PC-3 (cell line): ENCODE data around the gene ATL2.

Experiments used
- CTCF ChIP-seq: fragments of 300-600 bp; sonication (generic); conservative IDR thresholded peaks from 2 replicates; pipeline ENCODE4 v1.5.1; 2017; ENCODE audit warnings: antibody characterized with exemption, low read depth, mild to moderate bottlenecking, low read length
- EZH2 ChIP-seq: fragments of 300-600 bp; sonication (generic); IDR thresholded peaks from one replicate; pipeline ENCODE4 v1.6.1; 2017; ENCODE audit warnings: antibody characterized with exemption, mild to moderate bottlenecking, low read length; ENCODE audit not compliant: unreplicated experiment

DNA sequence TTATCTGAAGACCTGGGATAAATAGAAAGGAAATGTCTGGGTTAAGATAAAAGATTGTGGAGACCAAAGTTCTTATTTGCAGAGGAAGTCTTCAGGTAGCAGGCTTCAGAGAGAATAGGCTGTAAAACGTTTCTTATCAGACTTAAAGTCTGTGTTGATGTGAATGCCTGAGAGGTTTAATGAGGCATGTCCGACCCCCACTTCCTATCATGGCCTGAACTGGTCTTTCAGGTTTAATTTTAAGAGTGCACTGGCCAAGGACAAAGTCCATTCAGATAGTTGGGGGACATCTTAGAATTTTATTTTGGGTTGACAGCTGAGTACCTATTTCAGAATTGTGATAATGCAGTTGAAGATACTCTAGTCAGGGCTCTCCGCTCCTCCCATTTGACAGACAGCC, 92.1 kb downstream of the ATL2 start:
- TF ChIP-seq CTCF (no peak), EZH2 (no peak)
